NOMO-1 treated with dmso at 0.1 percent for 144 hours (cell line): Measurements from ENCODE around the gene TMEM184A.

ENCODE experiments used
- DNase-seq: peaks from one replicate; lab custom pipeline; 2025; ENCODE audit not compliant: unreplicated experiment; lab: John Stamatoyannopoulos, UW

Gene TMEM184A

GRCh38 chr7:1569016-1569415, 13.0 kb upstream of the TMEM184A start:
- DNase-seq = no peak

GRCh38 chr7:1567896-1568510, 12.0 kb upstream of the TMEM184A start:
- DNase-seq = no peak

DNA sequence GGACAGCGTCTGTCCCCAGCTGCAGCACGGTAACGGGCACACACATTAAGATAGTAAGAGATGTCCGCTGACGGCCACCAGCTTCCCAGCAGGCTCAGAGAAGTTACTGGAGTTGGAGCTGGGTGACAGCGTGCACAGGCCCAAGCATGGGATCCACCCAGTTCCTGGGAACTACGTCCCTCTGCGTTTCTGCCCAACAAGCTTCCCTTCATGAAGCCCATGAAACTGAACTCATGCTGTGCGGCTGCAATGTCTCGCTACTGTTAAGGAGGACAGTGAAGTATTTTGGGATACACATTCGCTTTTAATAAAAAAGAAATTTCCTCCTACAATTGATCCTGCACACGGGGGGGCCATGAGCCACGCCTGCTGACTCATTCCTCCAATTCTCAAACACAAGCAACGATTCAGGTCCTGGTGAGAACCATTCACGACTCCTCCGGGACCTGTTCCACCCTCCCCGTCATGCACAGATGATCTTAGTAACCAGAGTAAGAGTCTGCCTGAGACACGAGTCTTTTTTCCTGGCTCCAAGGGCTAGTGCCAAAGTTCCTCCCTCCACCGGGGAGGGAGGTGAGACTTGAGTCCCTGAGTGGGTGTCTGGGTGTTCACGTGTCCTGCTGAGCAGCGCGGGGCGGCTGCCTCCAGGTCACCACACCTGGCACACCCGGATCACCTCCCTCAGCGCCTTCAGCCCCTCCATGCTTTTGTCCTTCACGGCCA, 11.2 kb upstream of the TMEM184A start:
- DNase-seq = no peak

- no peak for DNase-seq
Observed at GRCh38 chr7:1566687-1567048, 10.7 kb upstream of the TMEM184A start.

- DNase-seq = no peak
Observed at GRCh38 chr7:1564603-1565022, 8.6 kb upstream of the TMEM184A start.

GRCh38 chr7:1563981-1564602, 8.1 kb upstream of the TMEM184A start:
- DNase-seq = no peak

GRCh38 chr7:1562597-1563051, 6.6 kb upstream of the TMEM184A start:
- DNase-seq = no peak

- DNase-seq = no peak
Observed at GRCh38 chr7:1562116-1562515, 6.1 kb upstream of the TMEM184A start.

GRCh38 chr7:1561036-1561940, 5.3 kb upstream of the TMEM184A start:
- DNase-seq = no peak

- DNase-seq = no peak
Observed at GRCh38 chr7:1560620-1561031, 4.6 kb upstream of the TMEM184A start.

DNA sequence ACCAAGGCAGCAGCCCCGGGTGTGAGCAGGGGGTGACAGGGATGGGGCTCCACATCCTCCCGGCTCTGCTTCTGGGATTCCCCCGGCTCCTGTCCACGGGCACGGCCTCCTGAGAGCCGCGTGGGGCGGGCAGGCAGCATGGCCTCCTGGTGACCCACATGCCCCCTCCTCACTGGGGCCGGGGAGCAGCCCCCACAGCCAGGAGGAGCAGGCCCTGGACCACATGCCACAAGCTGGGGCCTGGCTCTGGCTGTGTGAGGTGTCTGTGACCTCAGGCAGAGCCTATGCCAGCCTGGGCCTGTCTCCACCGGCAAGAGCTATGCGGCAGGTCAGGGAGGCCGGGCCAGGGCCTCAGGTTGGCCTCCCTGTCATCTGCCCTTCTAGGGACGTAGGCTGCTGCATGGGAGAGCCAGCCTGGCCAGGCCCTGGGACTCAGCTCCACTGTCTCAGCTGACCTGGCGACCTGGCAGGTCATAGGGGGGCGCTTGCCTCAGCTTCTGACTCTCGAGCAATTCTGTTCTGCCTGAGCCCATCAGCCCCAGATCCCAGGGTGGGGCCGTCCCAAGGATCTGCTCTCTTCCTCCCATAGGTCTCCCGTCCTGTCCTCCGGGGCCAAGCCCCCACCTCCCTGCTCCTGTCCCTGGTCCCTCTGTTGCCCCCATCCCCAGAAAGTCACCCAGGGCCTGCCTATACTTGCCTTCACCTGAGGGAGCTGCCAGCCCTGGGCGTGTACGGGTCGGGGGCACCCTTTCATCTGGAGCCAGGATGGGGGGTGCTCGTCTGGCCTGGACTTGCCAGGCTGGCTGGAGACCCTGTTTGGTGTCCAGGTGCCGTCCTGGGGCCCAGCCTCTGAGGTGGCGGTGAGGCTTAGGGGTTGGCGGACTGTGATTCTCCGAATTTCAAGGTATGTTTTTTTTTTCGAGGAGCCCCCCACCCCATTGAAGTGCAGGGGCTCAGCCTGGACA, 3.9 kb upstream of the TMEM184A start:
- no peak for DNase-seq

DNA sequence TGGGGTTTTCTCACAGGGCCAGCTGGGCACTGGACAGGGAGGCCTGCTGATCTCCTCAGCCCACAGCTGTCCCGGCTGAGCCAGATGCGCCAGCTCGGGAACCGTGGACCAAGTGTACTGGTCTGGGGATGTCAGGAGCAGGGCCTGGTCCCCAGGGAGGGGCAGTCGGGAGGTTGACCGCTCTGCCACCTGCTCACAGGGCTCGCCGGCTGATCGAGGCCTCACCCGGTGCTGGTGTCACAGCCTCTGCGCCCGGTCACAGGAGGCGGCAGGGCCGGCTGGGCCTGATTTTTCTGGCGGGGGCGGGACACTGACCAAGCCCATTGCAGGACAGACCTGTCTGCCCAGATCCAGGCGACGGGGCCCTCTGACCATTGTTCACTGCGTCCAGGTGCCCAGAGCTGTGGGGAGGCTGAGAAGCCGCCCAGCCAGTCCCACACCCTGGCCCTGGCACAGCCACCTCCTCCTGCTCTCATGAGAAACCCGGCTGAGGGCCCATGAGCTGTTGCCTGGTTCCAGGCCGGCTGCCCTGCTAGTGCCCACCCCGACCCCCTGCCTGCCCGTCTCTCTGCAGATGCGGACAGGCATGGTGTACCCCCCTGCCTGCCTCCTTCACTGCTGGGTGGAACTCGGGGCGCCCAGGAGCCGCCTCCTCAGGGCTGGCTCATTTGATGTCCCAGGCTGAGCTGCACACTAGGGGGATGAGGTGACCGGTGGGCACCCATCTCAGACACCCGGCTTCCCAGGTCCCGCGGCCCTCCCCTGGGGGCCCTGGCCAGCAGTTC, 3.0 kb upstream of the TMEM184A start:
- DNase-seq = no peak

DNA sequence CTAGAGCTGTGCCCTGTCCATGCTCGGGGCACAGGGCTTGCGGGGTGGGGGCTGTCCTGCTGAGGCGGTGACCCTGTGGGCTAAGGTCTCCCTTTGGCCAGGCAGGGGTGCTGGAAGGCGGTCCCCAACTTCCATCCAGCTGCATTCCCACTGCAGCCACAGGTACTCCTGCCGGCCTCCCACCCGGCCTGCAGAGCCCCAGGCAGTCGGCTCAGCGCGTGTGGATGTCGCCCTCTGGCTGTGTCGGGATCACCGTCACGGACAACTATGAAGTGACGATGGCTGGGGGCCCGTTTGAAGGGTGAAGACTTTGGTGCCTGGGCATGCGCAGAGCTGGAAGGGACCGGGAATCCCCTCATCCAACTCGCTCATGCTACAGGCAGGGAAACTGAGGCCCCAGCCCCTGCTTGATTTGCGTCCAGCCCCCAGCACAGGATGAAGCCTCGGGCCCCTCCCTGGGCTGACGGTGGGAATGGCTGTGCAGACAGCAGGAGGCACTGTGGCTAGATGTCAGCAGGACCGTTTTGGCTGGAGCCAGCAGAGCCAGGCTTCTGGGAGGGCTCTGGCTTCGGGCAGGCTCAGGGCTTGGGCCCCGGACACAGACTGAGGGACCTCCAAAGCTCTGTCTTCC, 2.3 kb upstream of the TMEM184A start:
- DNase-seq = no peak

DNA sequence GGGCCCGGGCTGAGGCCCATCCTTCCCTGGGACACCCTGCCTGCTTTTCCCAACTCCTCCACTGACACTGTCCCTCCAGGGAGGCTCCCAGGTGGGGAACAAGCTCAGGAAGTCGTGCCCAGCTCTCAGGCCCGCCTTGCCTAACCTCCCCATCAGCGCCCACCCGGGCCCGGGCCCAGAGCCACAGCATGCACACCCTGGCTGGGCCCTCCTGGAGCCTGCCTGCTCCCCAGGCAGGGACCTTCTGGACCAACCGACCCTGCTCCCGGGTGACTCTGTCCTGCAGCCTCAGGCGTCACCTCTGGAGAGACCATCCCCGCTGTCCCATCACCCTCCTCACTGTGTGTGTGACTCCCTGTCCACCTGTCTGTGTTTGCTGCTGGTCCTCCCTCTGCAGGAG, 1.8 kb upstream of the TMEM184A start:
- DNase-seq = no peak

DNA sequence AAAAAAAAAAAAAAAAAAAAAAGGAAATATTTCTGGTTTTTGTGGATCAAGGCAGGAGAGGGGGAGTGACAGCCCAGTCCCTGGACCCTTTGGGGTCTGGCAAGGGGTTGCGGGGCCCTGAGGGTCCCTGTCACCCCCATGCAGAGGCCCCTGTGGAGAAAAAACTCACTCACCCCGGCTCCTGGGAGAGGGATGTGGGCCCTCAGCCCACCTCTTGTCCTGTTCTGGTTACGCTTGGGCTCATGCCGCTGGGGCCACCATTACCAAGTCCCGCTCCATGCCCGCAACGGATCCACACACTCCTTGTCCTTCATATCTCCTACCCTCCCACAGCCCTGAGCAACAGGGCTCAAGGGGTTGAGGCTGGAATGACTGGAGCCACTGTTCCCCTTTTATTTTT, 1.0 kb upstream of the TMEM184A start:
- DNase-seq = no peak

GRCh38 chr7:1555046-1555812, 776 bp downstream of the TMEM184A start:
- DNase-seq = no peak

GRCh38 chr7:1554333-1555045, 1.5 kb downstream of the TMEM184A start:
- DNase-seq = no peak
